SK-N-MC (cell line): Measurements from ENCODE around the gene ADAMTSL1.

ENCODE experiments used
- EZH2 ChIP-seq: fragments of 200-600 bp; sonication (generic); IDR thresholded peaks from one replicate; pipeline ENCODE4 v1.6.1; 2017; ENCODE audit warnings: antibody characterized with exemption
- POLR2AphosphoS5 ChIP-seq: IDR thresholded peaks from 2 replicates; pipeline ENCODE4 v1.6.1; 2012; ENCODE audit warnings: mild to moderate bottlenecking, low read depth, low read length, borderline replicate concordance

DNA sequence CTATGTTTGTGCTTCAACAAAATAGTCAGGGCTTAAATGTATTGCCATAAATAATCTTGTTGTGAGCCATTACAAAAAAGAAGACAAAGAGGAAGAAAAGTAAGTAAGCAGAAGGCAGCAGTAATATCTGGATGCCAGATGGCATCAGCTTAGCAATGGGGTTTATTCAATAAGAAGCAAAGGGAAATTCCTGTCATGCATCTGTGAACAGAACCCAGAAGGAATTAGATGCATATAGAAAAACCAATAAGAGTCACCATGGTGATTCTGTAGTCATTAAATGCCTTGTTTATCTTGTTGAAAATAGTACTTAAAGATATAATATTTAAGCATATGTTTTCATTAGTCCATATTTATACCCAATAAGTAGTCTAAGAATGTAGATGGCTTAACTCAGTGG lies 216.0 kb downstream of the ADAMTSL1 start:
- TF ChIP-seq EZH2 (no peak), POLR2AphosphoS5 (no peak)
